Cardiac muscle cell (in vitro differentiated cells and primary cell): ENCODE data around the gene LRBA. TPM values are rescaled to one million over a fixed set of nuclear protein-coding genes. Genes with fewer than 3 reads are reported as not detected.
"Not testable (repeated sequence)": the region's sequence is repeated elsewhere in the genome, so short reads cannot be mapped to it uniquely, and the experiment has no call there.

Experiments
- DNase-seq, 2 donors: peaks; one replicate each; pipeline versions ENCODE4 v3.0.0 to v3.0.0-alpha.2; 2010 to 2017; ENCODE audit warnings: low read depth in 1 of 2, low spot score in 1 of 2
- H3K27ac ChIP-seq: fragments of 200-600 bp; sonication (generic); 2 replicates; pipeline ENCODE4 v1.5.1; 2016
- H3K27me3 ChIP-seq: fragments of 200-600 bp; sonication (generic); 2 replicates; pipeline ENCODE4 v1.6.0; 2016; ENCODE audit warnings: control low read depth
- H3K36me3 ChIP-seq: fragments of 200-600 bp; sonication (generic); 2 replicates; pipeline ENCODE4 v1.5.1; 2016; ENCODE audit warnings: control low read depth
- H3K4me1 ChIP-seq: fragments of 200-600 bp; sonication (generic); 2 replicates; pipeline ENCODE4 v1.8.1; 2017; ENCODE audit warnings: low read depth, mild to moderate bottlenecking, mixed run types
- H3K4me3 ChIP-seq: fragments of 200-600 bp; sonication (generic); 2 replicates; pipeline ENCODE4 v1.5.1; 2016; ENCODE audit warnings: mild to moderate bottlenecking
- H3K9me3 ChIP-seq: fragments of 200-600 bp; sonication (generic); 2 replicates; pipeline ENCODE4 v1.5.1; 2017; ENCODE audit warnings: low read depth, mild to moderate bottlenecking, control low read depth
- polyA plus RNA-seq: library from polyadenylated mRNA; unstranded; fragments of >200 nt; fragmentation: Nextera tagmentation; extraction: Ambion mirVana; gene quantifications from 2 replicates; pipeline ENCODE4 v1.2.1, GENCODE V29; 2016
- total RNA-seq: library from RNA; depleted of rRNA; stranded (reverse); fragments of >200 nt; gene quantifications from 2 replicates; pipeline ENCODE4 v1.2.3, GENCODE V29; 2016
- TF ChIP-seq, protein P1 (sequence below): IDR thresholded peaks from 2 replicates; pipeline ENCODE4 v1.5.1; 2012; ENCODE audit warnings: low read depth, mild to moderate bottlenecking, low read length

LRBA gene
- total and polyA plus RNA-seq, 2 experiments from 2014 or later: 17.7 to 58.8 TPM

DNA sequence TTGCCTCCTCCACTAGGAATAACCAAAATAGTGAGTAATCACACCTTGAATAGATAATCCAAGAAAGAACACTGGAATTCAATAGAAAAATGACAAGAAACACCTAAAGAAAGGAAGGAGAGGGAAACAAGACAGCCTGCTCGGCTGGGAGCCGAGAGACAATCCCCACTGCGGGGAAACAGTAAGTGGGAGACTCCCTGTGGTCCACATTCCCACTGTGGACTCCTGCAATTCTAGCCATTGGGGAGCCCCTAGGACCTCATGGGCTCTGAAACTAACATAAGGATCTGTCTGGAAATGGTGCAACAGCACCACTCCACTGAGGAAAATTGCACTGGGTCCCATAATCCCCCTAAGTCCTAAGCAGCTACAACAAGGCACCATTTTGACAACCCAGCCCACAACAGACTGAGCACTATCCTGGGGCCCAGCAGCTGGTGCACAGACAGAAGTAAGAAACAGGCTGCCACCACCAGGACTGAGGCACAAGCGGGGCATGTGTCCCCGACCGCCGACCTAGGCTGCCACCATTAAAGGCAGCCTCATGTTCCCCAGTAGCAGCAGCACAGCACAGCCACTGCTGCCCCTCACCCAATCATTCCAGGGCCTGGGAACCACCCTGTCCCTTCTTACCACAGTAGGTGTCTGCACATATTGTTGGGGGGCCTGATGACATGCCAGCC is 14.2 kb downstream of the LRBA start:
- DNase-seq: no peak
- H3K36me3 ChIP-seq: no peaks in the 10 kb centered on the region

DNA sequence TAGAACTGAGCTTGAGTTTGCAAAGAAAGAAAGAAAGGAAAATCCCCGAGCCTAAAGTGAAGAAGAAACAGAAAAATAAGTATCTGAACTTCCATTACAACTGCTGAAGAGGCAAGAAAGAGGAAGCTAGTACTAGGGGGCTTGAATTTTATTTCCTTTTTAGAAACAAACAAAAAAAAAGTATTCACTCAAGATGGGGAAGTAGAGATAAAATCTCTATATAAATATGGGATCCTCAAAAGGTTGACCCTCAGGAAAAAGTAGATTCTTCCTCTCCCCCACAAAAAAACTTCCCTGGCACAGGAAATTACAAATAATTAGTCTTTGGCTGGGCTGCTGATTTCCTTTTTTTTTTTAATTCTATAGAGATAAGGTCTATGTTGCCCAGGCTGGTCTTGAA is 16.0 kb downstream of the LRBA start:
- no peaks in the 10 kb centered on the region for H3K4me1 ChIP-seq
- TF ChIP-seq, protein P1, sequence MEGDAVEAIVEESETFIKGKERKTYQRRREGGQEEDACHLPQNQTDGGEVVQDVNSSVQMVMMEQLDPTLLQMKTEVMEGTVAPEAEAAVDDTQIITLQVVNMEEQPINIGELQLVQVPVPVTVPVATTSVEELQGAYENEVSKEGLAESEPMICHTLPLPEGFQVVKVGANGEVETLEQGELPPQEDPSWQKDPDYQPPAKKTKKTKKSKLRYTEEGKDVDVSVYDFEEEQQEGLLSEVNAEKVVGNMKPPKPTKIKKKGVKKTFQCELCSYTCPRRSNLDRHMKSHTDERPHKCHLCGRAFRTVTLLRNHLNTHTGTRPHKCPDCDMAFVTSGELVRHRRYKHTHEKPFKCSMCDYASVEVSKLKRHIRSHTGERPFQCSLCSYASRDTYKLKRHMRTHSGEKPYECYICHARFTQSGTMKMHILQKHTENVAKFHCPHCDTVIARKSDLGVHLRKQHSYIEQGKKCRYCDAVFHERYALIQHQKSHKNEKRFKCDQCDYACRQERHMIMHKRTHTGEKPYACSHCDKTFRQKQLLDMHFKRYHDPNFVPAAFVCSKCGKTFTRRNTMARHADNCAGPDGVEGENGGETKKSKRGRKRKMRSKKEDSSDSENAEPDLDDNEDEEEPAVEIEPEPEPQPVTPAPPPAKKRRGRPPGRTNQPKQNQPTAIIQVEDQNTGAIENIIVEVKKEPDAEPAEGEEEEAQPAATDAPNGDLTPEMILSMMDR: no peak

More for the DNA sequence above, 14.2 kb downstream of the LRBA start:
- TF ChIP-seq, protein P1: no peak
- no peaks in the 10 kb centered on the region for H3K27me3 ChIP-seq
- no peak overlapping the region for H3K4me3 ChIP-seq
- H3K27ac ChIP-seq: no peak overlapping the region
- H3K9me3 ChIP-seq: no peaks in the 10 kb centered on the region
- H3K4me1 ChIP-seq: no peaks in the 10 kb centered on the region

DNA sequence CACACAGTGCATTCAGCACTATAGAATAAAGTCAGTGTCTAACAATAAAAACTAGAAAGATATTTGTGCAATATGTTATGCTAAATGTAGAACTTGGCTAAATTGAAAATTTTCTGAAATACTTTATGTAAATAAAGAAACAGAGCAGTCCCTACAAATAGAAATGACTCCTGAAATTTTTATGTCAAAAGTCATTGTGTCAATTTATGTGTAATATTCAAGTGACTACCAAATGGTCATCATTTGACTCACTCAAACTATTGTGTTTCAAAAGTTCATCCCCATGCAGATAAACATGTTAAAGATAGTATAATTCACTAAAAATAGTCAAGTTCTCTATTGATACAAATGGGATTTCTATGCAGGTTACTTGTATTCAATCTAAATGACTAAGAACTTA is 17.9 kb downstream of the LRBA start:
- Histone ChIP-seq H3K9me3 (no peaks in the 10 kb centered on the region), H3K4me3 (no peak overlapping the region), H3K36me3 (no peaks in the 10 kb centered on the region), H3K4me1 (no peaks in the 10 kb centered on the region), H3K27me3 (no peaks in the 10 kb centered on the region), H3K27ac (no peak overlapping the region)
- TF ChIP-seq, protein P1: no peak
- DNase-seq: no peak

More for the DNA sequence above, 16.0 kb downstream of the LRBA start:
- Histone ChIP-seq H3K36me3 (no peaks in the 10 kb centered on the region), H3K27me3 (no peaks in the 10 kb centered on the region), H3K27ac (no peak overlapping the region), H3K4me3 (no peak overlapping the region), H3K9me3 (no peaks in the 10 kb centered on the region)
- DNase-seq: no peak

DNA sequence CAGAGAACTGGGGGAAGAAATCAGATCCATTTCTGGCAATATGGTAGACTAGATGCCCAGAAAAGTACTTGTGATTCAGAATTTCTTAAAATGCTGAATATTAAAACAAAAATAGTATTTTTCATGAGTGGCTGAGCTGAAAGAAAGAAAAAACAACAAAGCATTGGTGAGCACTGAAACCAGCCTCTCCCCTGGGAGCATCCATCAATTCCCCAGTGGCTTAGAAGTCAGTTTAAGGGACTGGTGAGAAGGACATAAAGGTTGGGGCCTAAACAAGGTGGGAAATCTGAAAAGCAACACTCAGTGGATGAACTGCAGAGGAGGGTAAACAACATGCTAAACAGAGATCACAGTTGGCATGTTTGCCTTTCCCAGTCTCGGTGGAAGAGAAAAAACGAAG is 20.4 kb downstream of the LRBA start:
- H3K4me3 ChIP-seq: no peak overlapping the region
- no peak overlapping the region for H3K27ac ChIP-seq
- TF ChIP-seq, protein P1: no peak
- H3K27me3 ChIP-seq: no peaks in the 10 kb centered on the region
- H3K36me3 ChIP-seq: no peaks in the 10 kb centered on the region
- no peaks in the 10 kb centered on the region for H3K4me1 ChIP-seq
- H3K9me3 ChIP-seq: no peaks in the 10 kb centered on the region
- DNase-seq: no peak

DNA sequence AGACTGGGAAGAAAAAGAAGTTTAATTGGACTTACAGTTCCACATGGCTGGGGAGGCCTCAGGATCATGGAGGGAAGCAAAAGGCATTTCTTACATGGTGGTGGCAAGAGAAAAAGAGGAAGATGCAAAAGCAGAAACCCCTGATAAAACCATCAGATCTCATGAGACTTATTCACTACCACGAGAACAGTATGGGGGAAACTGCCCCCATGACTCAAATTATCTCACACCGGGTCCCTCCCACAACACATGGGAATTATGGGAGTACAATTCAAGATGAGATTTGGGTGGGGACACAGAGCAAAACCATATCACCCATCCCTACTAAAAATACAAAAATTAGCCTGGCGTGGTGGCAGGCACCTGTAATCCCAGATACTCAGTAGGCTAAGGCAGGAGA is 21.5 kb downstream of the LRBA start:
- not testable (repeated sequence) for H3K36me3 ChIP-seq, DNase-seq, H3K4me1 ChIP-seq, H3K27me3 ChIP-seq, H3K4me3 ChIP-seq, H3K9me3 ChIP-seq, H3K27ac ChIP-seq

DNA sequence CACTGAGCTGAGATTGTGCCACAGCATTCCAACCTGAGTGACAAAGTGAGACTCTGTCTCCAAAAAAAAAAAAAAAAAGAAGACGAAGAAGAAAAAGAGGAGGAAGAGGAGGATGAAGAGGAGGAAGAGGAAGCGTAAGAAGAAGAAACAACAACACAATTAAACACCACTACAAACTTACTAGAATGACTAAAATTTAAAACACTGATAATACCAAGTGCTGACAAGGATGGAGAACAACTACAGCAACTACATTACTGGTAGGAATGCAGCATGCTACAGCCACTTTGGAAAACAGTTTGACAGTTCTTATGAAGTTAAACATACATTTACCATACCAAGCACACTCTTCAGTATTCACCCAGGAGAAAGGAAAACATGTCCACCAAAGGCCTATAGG is 24.1 kb downstream of the LRBA start:
- TF ChIP-seq, protein P1: no peak
- no peaks in the 10 kb centered on the region for H3K27me3 ChIP-seq
- H3K4me1 ChIP-seq: no peaks in the 10 kb centered on the region
- no peak for DNase-seq
- H3K36me3 ChIP-seq: no peaks in the 10 kb centered on the region
- no peak overlapping the region for H3K4me3 ChIP-seq
- H3K9me3 ChIP-seq: no peaks in the 10 kb centered on the region
- H3K27ac ChIP-seq: no peak overlapping the region
